NCI-H128 (cell line): Measurements from ENCODE around the gene RHOBTB3.
"Not testable (repeated sequence)": the region's sequence is repeated elsewhere in the genome, so short reads cannot be mapped to it uniquely, and the experiment has no call there.

Source experiments
- DNase-seq: peaks from one replicate; lab custom pipeline; 2025; ENCODE audit not compliant: unreplicated experiment; lab: John Stamatoyannopoulos, UW

RHOBTB3 gene

GRCh38 chr5:95816341-95816740 lies 85.2 kb downstream of the RHOBTB3 start:
- no peak for DNase-seq

DNA sequence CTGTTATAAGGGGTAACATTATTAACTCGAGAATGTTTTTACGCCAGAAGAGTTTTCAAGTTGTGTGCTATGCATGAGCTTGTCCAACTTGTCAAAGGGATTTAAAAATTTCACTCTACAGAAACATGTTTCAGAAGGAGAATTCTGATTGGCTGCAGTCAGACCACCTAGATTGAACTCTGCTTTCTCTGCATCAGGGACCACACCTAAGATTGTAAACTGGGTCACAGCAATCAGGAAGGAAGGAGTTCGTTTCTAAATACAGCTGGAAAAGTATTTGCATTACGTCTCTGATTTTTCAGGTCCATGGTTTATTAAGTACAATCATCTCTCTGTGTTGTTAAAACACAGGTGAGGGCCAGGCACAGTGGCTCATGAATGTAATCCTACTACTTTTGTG lies 85.6 kb downstream of the RHOBTB3 start:
- no peak for DNase-seq

DNA sequence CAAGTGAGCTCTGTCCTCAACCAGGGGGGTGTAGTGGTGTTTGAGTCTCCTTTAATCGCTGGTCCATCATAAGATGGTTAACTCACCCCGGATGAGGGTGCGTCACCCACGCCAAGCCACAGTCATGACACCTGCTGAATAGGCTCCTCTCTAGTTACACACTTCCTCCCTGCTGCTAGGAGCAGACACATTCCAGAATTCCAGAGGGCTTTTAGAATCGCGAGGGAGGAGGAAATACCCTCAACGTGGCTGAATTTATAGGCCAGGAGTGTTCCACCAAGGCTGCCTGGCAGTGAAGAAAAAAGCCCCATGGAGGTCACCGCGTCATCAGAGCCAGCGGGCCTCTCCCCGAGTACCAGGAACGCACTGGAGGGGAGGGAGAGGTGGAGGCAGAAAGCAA lies 86.3 kb downstream of the RHOBTB3 start:
- DNase-seq: no peak

GRCh38 chr5:95818181-95819147 lies 87.3 kb downstream of the RHOBTB3 start:
- no peak for DNase-seq

DNA sequence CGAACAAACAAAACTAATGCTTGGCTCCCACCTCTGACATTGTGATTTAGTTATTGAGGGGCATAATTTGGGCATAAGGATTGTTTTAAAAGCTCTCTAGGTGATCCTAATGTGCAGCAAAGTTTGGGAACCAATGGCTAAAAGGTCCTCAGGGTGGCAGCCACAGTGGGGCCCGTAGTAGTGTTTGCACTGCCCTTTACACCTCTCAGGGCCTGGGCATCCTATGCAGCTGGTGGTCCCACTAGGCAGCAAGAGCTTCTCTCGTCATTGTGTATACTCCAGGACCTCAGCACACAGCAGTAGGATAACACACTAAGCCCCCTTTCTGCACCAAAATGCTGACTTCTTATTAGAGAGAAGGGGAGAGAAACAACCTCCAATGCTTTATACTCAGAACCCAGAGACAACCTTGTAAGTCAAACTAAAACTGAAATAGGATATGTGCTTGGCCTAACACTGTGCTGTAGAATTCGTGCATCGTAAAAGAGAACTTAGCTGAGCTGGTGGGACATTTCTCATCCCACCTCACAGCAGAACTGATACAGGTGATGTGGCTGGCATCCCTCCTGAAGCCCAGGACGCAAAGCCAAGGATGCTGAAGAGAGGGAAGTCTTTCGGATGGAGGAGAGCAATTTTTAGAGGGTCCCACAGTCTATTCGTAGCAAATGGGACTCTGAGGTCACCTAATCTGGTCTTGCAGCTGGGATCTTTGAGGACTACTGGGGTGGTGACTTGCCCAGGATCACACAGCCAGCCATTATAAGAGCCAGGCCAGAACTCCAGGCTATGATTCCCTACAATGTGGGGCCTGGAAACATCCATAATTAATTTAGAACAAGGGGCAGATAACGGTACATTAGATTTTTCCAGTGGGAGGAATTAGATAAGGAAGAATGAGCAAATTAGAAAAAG lies 90.2 kb downstream of the RHOBTB3 start:
- no peak for DNase-seq

- DNase-seq: no peak
These were observed 91.0 kb downstream of the RHOBTB3 start for GRCh38 chr5:95822043-95822541.

- DNase-seq: no peak
These were observed 91.5 kb downstream of the RHOBTB3 start, which contains the start of gene GLRX for GRCh38 chr5:95822542-95823181. GLRX (minus strand) TSS chr5:95822726; CDS start chr5:95822662, 64 bp downstream.

- DNase-seq: no peak
These were observed 92.1 kb downstream of the RHOBTB3 start for GRCh38 chr5:95823218-95823737.

- DNase-seq: no peak
These were observed 92.8 kb downstream of the RHOBTB3 start for GRCh38 chr5:95823738-95824609.

GRCh38 chr5:95824747-95825146 lies 93.6 kb downstream of the RHOBTB3 start:
- no peak for DNase-seq

DNA sequence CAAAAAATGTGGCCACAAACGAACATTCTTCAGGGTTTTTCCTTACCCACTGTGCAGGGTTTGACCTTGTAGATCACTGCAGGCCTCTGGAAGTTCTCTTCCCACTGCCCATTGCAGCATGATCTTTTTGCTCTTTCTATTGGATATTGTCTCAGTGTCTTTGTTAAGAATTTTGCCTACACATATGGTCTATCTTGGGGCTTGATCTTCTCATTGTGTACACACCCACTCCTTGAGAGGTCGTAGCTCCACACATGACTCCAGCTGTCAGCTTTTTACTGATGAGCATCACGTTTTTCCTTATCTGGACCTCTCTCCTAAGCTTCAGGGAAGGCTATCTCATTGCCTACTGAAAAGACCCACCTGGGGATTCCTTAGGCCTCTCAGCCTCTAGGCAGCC lies 94.4 kb downstream of the RHOBTB3 start:
- no peak for DNase-seq

GRCh38 chr5:95826949-95827891 lies 96.1 kb downstream of the RHOBTB3 start:
- no peak for DNase-seq

GRCh38 chr5:95827892-95828246 lies 96.7 kb downstream of the RHOBTB3 start:
- no peak for DNase-seq

DNA sequence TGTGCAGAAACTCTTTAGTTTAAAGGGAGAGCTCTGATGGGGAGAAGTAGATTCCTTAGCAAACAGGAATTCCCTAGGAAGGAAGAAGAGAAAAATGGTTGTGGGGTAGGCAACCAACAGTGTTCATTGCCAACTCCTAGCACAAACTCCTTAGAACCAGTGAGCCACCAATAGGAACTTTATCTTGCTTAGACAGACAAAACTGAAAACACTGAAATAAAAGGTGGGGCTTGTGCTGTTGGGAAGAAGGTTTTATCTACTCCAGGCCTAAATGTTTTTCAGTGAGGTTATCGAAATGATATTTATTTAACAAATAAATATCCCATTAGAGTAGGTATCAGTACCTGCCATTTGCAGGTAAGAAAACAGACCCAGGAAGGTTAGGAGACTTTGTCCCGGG lies 99.1 kb downstream of the RHOBTB3 start:
- no peak for DNase-seq

DNA sequence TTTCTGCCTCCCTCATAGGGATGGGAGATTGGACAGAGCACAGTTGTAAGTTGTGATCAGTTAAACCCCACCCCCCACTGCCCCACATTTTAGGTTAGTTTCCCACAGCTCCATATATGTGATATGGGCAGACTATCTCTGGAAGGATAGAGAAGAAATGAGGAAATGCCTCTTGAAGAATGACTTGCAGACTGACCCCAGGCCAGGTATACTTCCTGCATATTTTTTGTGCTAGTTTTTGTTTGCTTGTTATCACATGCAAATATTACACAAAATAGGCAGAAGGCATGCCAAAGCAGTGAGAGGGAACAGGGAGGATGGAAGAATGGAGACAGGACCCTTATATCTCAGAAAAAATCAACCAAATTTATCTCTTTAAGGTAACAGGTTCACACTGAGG lies 101.5 kb downstream of the RHOBTB3 start:
- no peak for DNase-seq

DNA sequence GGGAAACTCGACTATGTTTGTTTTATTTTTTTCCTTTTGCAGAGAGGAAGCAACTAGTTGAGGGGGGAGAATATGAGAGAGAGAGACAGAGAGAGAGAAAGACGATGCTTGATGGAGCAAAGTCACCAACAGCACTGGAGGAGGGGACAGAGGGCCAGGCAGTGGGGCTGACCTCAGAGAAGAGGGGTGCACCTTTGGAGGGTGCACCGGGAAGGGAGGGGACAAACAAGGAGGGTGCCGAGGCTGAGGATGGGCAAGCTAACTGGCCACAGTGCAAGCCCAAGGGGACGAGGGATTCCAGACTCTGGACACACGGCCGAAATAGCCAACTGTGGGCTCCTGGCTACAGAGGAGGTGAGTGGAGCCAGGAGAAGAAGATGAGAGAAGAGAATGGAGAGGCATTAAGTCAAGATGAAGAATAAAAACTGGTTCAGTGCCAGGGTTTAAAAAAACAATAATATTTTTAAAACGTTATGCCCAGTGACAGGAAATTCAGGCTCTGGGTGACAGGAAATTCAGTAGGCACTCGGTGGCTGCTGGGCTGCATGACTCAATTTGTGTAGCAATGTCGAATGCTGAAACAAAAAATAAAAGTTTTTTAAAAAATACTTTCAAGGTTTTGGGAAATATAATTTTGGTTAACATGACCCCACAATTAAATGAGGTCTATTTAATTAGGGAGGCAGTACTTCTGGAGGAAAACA lies 104.7 kb downstream of the RHOBTB3 start:
- no peak for DNase-seq

GRCh38 chr5:95836544-95836943 lies 105.4 kb downstream of the RHOBTB3 start:
- no peak for DNase-seq

DNA sequence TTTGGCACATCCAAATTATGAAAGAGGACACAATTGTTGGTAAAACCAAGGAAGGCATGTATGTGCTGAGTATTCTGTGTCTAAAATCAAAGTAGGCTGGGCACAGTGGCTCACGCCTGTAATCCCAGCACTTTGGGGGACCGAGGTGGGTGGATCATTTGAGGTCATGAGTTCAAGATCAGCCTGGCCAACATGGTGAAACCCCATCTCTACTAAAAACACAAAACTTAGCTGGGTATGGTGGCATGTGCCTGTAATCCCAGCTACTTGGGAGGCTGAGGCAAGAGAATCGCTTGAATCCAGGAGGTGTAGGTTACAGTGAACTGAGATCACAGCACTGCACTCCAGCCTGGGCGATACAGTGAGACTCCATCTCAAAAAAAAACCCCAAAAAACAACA lies 105.8 kb downstream of the RHOBTB3 start:
- not testable (repeated sequence) for DNase-seq
